Measurements from ENCODE around the gene SORCS1.

DNA sequence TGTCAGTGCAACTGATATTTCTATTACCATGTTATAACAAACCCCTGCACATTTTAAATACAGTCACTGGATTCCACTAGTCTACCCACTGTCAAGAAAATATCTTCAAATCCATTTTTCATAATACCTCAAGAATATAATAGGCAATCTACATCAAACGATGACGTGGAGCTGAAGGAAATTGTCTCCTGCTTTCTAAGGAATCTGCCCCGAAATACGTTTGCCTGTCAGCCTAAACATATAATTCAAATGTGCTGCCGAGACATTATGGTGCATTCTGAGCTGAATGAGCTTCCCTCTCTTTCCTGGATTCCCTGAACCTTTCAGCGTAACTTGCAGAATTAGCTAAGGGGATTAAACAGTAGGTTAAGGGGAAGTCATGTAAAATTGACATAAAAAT is 306.8 kb downstream of the SORCS1 start:
- no peak for TF ChIP-seq CTCF (IDR thresholded peaks at IDR 0.05)
- TF ChIP-seq ZFX (IDR thresholded peaks at IDR 0.05; ENCODE audit: borderline replicate concordance) = no peak
